H1 (cell line): Measurements from ENCODE around the gene RNF44. TPM values are rescaled to one million over a fixed set of nuclear protein-coding genes. Genes with fewer than 3 reads are reported as not detected.

ENCODE experiments used
- CTCF ChIA-PET: fragments of 300-600 bp; sonication (Branson Sonifier 250); formaldehyde crosslinking; loops from one replicate; lab custom pipeline; 2021; ENCODE audit not compliant: partially characterized antibody; lab: Charles Lee
- POLR2A ChIA-PET: fragments of 300-600 bp; sonication (Branson Sonifier 250); formaldehyde crosslinking; loops from one replicate; lab custom pipeline; 2021; ENCODE audit warnings: inconsistent platforms; ENCODE audit not compliant: partially characterized antibody; lab: Charles Lee
- DNase-seq, 2 experiments: peaks; one replicate each; pipeline versions ENCODE4 v3.0.0 to v3.0.0-alpha.2; 2010 to 2022; ENCODE audit warnings: low spot score in 2 of 2, low read depth in 1 of 2, mixed read lengths in 1 of 2
- FAIRE-seq: peaks from 2 replicates; lab custom pipeline; 2011; peaks lifted over from hg19 to GRCh38; lab: Jason Lieb, UNC
- H2AFZ ChIP-seq: 2 replicates; pipeline ENCODE4 v1.8.1; 2012; ENCODE audit warnings: low read length, inconsistent platforms
- H2AK5ac ChIP-seq: 2 replicates; pipeline ENCODE4 v1.6.1; 2013; ENCODE audit warnings: low read depth, low read length
- H2BK120ac ChIP-seq: replicated peaks from 2 replicates; pipeline ENCODE3; 2013; ENCODE audit warnings: low read depth, low read length, inconsistent platforms
- H2BK12ac ChIP-seq: 2 replicates; pipeline ENCODE4 v1.6.1; 2013; ENCODE audit warnings: low read depth, low read length
- H2BK15ac ChIP-seq: 2 replicates; pipeline ENCODE4 v1.6.1; 2013; ENCODE audit warnings: low read length
- H2BK20ac ChIP-seq: 2 replicates; pipeline ENCODE4 v1.6.1; 2013; ENCODE audit warnings: low read length
- H2BK5ac ChIP-seq: 2 replicates; pipeline ENCODE4 v1.6.1; 2013; ENCODE audit warnings: low read depth, low read length
- H3K14ac ChIP-seq: 2 replicates; pipeline ENCODE4 v1.6.1; 2013; ENCODE audit warnings: inconsistent platforms; ENCODE audit not compliant: insufficient read length
- H3K18ac ChIP-seq: 2 replicates; pipeline ENCODE4 v1.6.1; 2013; ENCODE audit warnings: low read length; ENCODE audit errors: extremely low read depth
- H3K23ac ChIP-seq: 2 replicates; pipeline ENCODE4 v1.6.1; 2013; ENCODE audit warnings: inconsistent platforms; ENCODE audit not compliant: insufficient read length
- H3K23me2 ChIP-seq: 2 replicates; pipeline ENCODE4 v1.6.1; 2013; ENCODE audit warnings: low read depth, low read length
- H3K27ac ChIP-seq: 2 replicates; pipeline ENCODE4 v1.6.1; 2011; ENCODE audit warnings: low read depth, low read length, inconsistent platforms
- H3K27me3 ChIP-seq, 4 experiments: replicated peaks in 1 of 4; 1 replicate in 1 of 4; 2 replicates in 3 of 4; pipeline versions ENCODE4 v1.6.1 to v1.8.1; 2011 to 2013; ENCODE audit warnings: low read length in 3 of 4, mild to moderate bottlenecking in 3 of 4, inconsistent platforms in 2 of 4, mixed read lengths in 2 of 4, moderate library complexity in 1 of 4; ENCODE audit not compliant: control insufficient read depth in 3 of 4, insufficient read depth in 3 of 4; ENCODE audit errors: extremely low read depth in 1 of 4
- H3K36me3 ChIP-seq, 4 experiments: 2 replicates each; pipeline versions ENCODE4 v1.6.1 to v1.8.1; 2011 to 2013; ENCODE audit warnings: mild to moderate bottlenecking in 4 of 4, low read length in 3 of 4, moderate library complexity in 2 of 4, control low read depth in 1 of 4, inconsistent platforms in 1 of 4; ENCODE audit not compliant: insufficient read depth in 4 of 4, control insufficient read depth in 2 of 4
- H3K4ac ChIP-seq: replicated peaks from 2 replicates; pipeline ENCODE3; 2013; ENCODE audit warnings: low read length, low read depth, mixed read lengths, inconsistent platforms; ENCODE audit not compliant: insufficient read length
- H3K4me1 ChIP-seq, 4 experiments: replicated peaks in 1 of 4; 1 replicate in 1 of 4; 2 replicates in 3 of 4; pipeline versions ENCODE4 v1.6.1 to v1.8.1; 2011 to 2013; ENCODE audit warnings: low read length in 3 of 4, inconsistent platforms in 2 of 4, mixed read lengths in 1 of 4; ENCODE audit not compliant: insufficient read depth in 4 of 4, control insufficient read depth in 3 of 4
- H3K4me2 ChIP-seq, 2 experiments: 2 replicates each; pipeline versions ENCODE4 v1.6.1 to v1.8.1; 2011 to 2013; ENCODE audit warnings: low read depth in 2 of 2, low read length in 2 of 2, control low read depth in 1 of 2, inconsistent platforms in 1 of 2, mild to moderate bottlenecking in 1 of 2; ENCODE audit not compliant: insufficient read depth in 1 of 2
- H3K4me3 ChIP-seq, 4 experiments: fragments of 200-600, 300-600 bp in 1 of 4; sonication (generic), shearing (Covaris generic), sonication (Bioruptor Twin) in 1 of 4; 2 replicates each; pipeline versions ENCODE4 v1.5.1 to v1.8.1; 2011 to 2016; ENCODE audit warnings: low read length in 4 of 4, low read depth in 3 of 4, control low read depth in 2 of 4, inconsistent platforms in 2 of 4, mild to moderate bottlenecking in 2 of 4, mixed read lengths in 1 of 4, moderate library complexity in 1 of 4; ENCODE audit not compliant: insufficient read depth in 2 of 4; ENCODE audit errors: extremely low read depth in 1 of 4
- H3K56ac ChIP-seq: replicated peaks from 2 replicates; pipeline ENCODE3; 2013; ENCODE audit warnings: low read depth, mild to moderate bottlenecking, mixed read lengths, low read length, inconsistent platforms; ENCODE audit not compliant: insufficient read length
- H3K79me1 ChIP-seq: 2 replicates; pipeline ENCODE4 v1.6.1; 2013; ENCODE audit warnings: low read depth, low read length, control low read depth
- H3K79me2 ChIP-seq, 2 experiments: 2 replicates each; pipeline versions ENCODE4 v1.6.1 to v1.8.1; 2012 to 2013; ENCODE audit warnings: low read length in 2 of 2, mild to moderate bottlenecking in 2 of 2, inconsistent platforms in 1 of 2; ENCODE audit not compliant: insufficient read depth in 2 of 2, control insufficient read depth in 1 of 2
- H3K9ac ChIP-seq, 4 experiments: replicated peaks in 1 of 4; 1 replicate in 1 of 4; 2 replicates in 3 of 4; pipeline versions ENCODE4 v1.6.1 to v1.8.1; 2011 to 2013; ENCODE audit warnings: low read depth in 3 of 4, low read length in 3 of 4, control low read depth in 2 of 4, mild to moderate bottlenecking in 2 of 4, moderate library complexity in 2 of 4, inconsistent platforms in 1 of 4; ENCODE audit errors: extremely low read depth in 1 of 4
- H3K9me3 ChIP-seq, 2 experiments: 2 replicates each; pipeline versions ENCODE4 v1.6.1 to v1.8.1; 2012 to 2013; ENCODE audit warnings: mild to moderate bottlenecking in 2 of 2, moderate library complexity in 2 of 2, control low read depth in 1 of 2, inconsistent platforms in 1 of 2, low read depth in 1 of 2, low read length in 1 of 2, mixed read lengths in 1 of 2; ENCODE audit not compliant: insufficient read depth in 2 of 2
- H4K20me1 ChIP-seq, 2 experiments: replicated peaks in 1 of 2; 2 replicates each; pipeline versions ENCODE3 to v1.8.1; 2011 to 2013; ENCODE audit warnings: inconsistent platforms in 2 of 2, low read length in 2 of 2, mild to moderate bottlenecking in 1 of 2; ENCODE audit not compliant: insufficient read depth in 2 of 2, control insufficient read depth in 1 of 2
- H4K5ac ChIP-seq: 2 replicates; pipeline ENCODE4 v1.6.1; 2013; ENCODE audit warnings: low read length, low read depth, mixed read lengths, inconsistent platforms; ENCODE audit not compliant: insufficient read length
- H4K8ac ChIP-seq: 2 replicates; pipeline ENCODE4 v1.8.0; 2013; ENCODE audit warnings: mild to moderate bottlenecking, moderate library complexity, low read length, inconsistent platforms; ENCODE audit not compliant: insufficient read depth; ENCODE audit errors: extremely low read depth
- H4K91ac ChIP-seq: replicated peaks from 2 replicates; pipeline ENCODE3; 2013; ENCODE audit warnings: low read length, mixed read lengths, inconsistent platforms; ENCODE audit not compliant: insufficient read length
- BRCA1 ChIP-seq: IDR thresholded peaks from 2 replicates; pipeline ENCODE4 v1.6.1; 2012; ENCODE audit warnings: low read depth, low read length, improper control_type of control experiment
- CTBP2 ChIP-seq: IDR thresholded peaks from 2 replicates; pipeline ENCODE4 v1.7.0; 2011; ENCODE audit warnings: borderline replicate concordance, mild to moderate bottlenecking, moderate library complexity, mixed read lengths, low read length; ENCODE audit not compliant: insufficient read depth, insufficient read length
- EGR1 ChIP-seq: IDR thresholded peaks from 2 replicates; pipeline ENCODE4 v1.6.1; 2011; ENCODE audit warnings: low read depth, low read length, borderline replicate concordance
- EZH2 ChIP-seq: fragments of 200-600 bp; sonication (generic); IDR thresholded peaks from 2 replicates; pipeline ENCODE4 v1.7.1; 2012; ENCODE audit warnings: low read depth, mild to moderate bottlenecking, moderate library complexity, low read length, inconsistent platforms; ENCODE audit not compliant: severe bottlenecking
- GABPA ChIP-seq: IDR thresholded peaks from 2 replicates; pipeline ENCODE4 v1.6.1; 2011; ENCODE audit warnings: mild to moderate bottlenecking, low read length, moderate library complexity, borderline replicate concordance; ENCODE audit not compliant: insufficient read depth
- JUND ChIP-seq: IDR thresholded peaks from 2 replicates; pipeline ENCODE4 v1.6.1; 2011; ENCODE audit warnings: mild to moderate bottlenecking, improper control_type of control experiment, low read length
- KDM1A ChIP-seq: fragments of 200-600, 300-600 bp; sonication (generic); IDR thresholded peaks from 2 replicates; pipeline ENCODE4 v1.7.1; 2016; ENCODE audit warnings: mild to moderate bottlenecking, low read length, borderline replicate concordance
- MAFK ChIP-seq: IDR thresholded peaks from 2 replicates; pipeline ENCODE4 v1.6.1; 2012; ENCODE audit warnings: low read depth, mild to moderate bottlenecking, improper control_type of control experiment, low read length
- NANOG ChIP-seq: IDR thresholded peaks from 2 replicates; pipeline ENCODE4 v1.6.1; 2011; ENCODE audit warnings: low read length, low read depth, mild to moderate bottlenecking, inconsistent platforms; ENCODE audit not compliant: insufficient read depth, poor library complexity, severe bottlenecking
- POLR2AphosphoS5 ChIP-seq: IDR thresholded peaks from 2 replicates; pipeline ENCODE4 v1.6.1; 2011; ENCODE audit warnings: low read depth, low read length
- SUZ12 ChIP-seq: fragments of 200-600 bp; sonication (generic); IDR thresholded peaks from 2 replicates; pipeline ENCODE4 v1.6.1; 2012; ENCODE audit warnings: mild to moderate bottlenecking, inconsistent platforms, low read length, moderate library complexity, mixed read lengths
- USF2 ChIP-seq: IDR thresholded peaks from 2 replicates; pipeline ENCODE4 v1.6.1; 2011; ENCODE audit warnings: low read length, improper control_type of control experiment
- ZNF274 ChIP-seq: IDR thresholded peaks from 2 replicates; pipeline ENCODE4 v1.7.0; 2012; ENCODE audit warnings: low read length, borderline replicate concordance; ENCODE audit errors: extremely low read depth
- whole genome bisulfite sequencing, 2 experiments: shearing (Covaris generic) in 1 of 2; methylation state at CpG; one replicate each; pipeline versions ENCODE4 v1.1.6 to v1.1.7; 2013 to 2015; ENCODE audit warnings: low lambda C conversion rate in 2 of 2, mixed read lengths in 2 of 2, inconsistent platforms in 1 of 2, low coverage in 1 of 2, missing lambda C conversion rate in 1 of 2; ENCODE audit not compliant: insufficient replicate concordance in 2 of 2, insufficient coverage in 1 of 2, insufficient read length in 1 of 2; ENCODE audit errors: extremely low coverage in 1 of 2, missing lambda C conversion rate in 1 of 2; 5-methylcytosine and 5-hydroxymethylcytosine counted together
- polyA plus RNA-seq, 7 experiments: library from polyadenylated mRNA; depleted of rRNA in 3 of 7; stranded (reverse) in 5 of 7; unstranded in 2 of 7; fragments of >200 nt in 5 of 7; fragments of 200-250 nt in 2 of 7; gene quantifications; 1 replicate in 5 of 7; 2 replicates in 1 of 7; 4 replicates in 1 of 7; pipeline versions ENCODE4 v1.2.1 to v1.2.3, GENCODE V29; 2011 to 2013; ENCODE audit warnings: missing spikeins in 2 of 7, mixed read lengths in 2 of 7
- total RNA-seq: library from RNA; stranded (reverse); fragmentation: NEBNext Ultra II Directional; extraction: Animal tissue kit (Norgen Biotek cat#: 25700); gene quantifications from 2 replicates; pipeline ENCODE4 v1.2.1, GENCODE V29; 2021

The RNF44 gene
- total and polyA plus RNA-seq, 2 of the 8 experiments (the other 6 are each of a cell fraction or from before 2014, with no cell fraction given) = 54.7 to 164 TPM

GRCh38 chr5:176526462-176526861 lies 10.7 kb downstream of the RNF44 start:
- POLR2A ChIA-PET = interaction anchor here (0.6 to 26.0 kb wide), 4 partner anchors 7 to 101 kb away, joined by 4 to 458 read pairs (median 231); partner anchors contain the start of gene RNF44
- FAIRE-seq (no peak), DNase-seq (no peak)
- no peak overlapping the region for H3K4ac ChIP-seq
- no peak overlapping the region for H3K9ac ChIP-seq
- WGBS, 2 experiments = 97% methylated on average over 9 of the region's 9 CpGs; no CpG with 5 or more reads in 1 of the 2 experiments
- no peaks in the 10 kb centered on the region; a peak in 1 of 7 replicates for H3K4me1 ChIP-seq
- no peak overlapping the region for H2BK15ac ChIP-seq
- no peak overlapping the region for H2BK120ac ChIP-seq
- peaks cover 23 to 41% (median 34%) of the 10 kb centered on the region in 4 experiments; a peak in 7 of 8 replicates for H3K36me3 ChIP-seq
- peaks cover 12 to 22% of the 10 kb centered on the region in 2 experiments for H4K20me1 ChIP-seq
- H2AFZ ChIP-seq = no peak overlapping the region
- H3K27me3 ChIP-seq = no peaks in the 10 kb centered on the region
- no peak overlapping the region for H3K56ac ChIP-seq
- H4K91ac ChIP-seq = no peak overlapping the region
- peaks cover 3% of the 10 kb centered on the region for H3K79me1 ChIP-seq
- H3K4me2 ChIP-seq = no peak overlapping the region
- H3K14ac ChIP-seq = no peak overlapping the region
- H2AK5ac ChIP-seq = no peak overlapping the region
- H3K9me3 ChIP-seq = no peaks in the 10 kb centered on the region
- no peak overlapping the region for H4K8ac ChIP-seq
- no peaks in the 10 kb centered on the region for H3K23me2 ChIP-seq
- no peak overlapping the region for H3K23ac ChIP-seq
- no peak overlapping the region for H3K4me3 ChIP-seq
- H3K79me2 ChIP-seq = peaks cover 0 to 4% of the 10 kb centered on the region in 2 experiments; a peak in 1 of 4 replicates
- no peak overlapping the region for H4K5ac ChIP-seq
- no peak overlapping the region for H3K18ac ChIP-seq
- no peak overlapping the region for H3K27ac ChIP-seq
- CTCF ChIA-PET = no interaction called here
- no peak overlapping the region for H2BK20ac ChIP-seq
- H2BK5ac ChIP-seq = no peak overlapping the region
- H2BK12ac ChIP-seq = no peak overlapping the region
- TF ChIP-seq BRCA1 (no peak), EGR1 (no peak), SUZ12 (no peak), POLR2AphosphoS5 (no peak), ZNF274 (no peak), USF2 (no peak), EZH2 (no peak), MAFK (no peak), CTBP2 (no peak), JUND (no peak), GABPA (no peak), NANOG (no peak), KDM1A (no peak)
